HL-60/S4 (cell line): Measurements from ENCODE around the gene IQSEC1.

Source experiments
- in situ Hi-C: fragments of 300-500 bp; cut with MboI; formaldehyde crosslinking; loops from 2 replicates; pipeline ENCODE4 v1.14.3; 2022; ENCODE audit warnings: low sequenced_read_pairs

IQSEC1 gene

DNA sequence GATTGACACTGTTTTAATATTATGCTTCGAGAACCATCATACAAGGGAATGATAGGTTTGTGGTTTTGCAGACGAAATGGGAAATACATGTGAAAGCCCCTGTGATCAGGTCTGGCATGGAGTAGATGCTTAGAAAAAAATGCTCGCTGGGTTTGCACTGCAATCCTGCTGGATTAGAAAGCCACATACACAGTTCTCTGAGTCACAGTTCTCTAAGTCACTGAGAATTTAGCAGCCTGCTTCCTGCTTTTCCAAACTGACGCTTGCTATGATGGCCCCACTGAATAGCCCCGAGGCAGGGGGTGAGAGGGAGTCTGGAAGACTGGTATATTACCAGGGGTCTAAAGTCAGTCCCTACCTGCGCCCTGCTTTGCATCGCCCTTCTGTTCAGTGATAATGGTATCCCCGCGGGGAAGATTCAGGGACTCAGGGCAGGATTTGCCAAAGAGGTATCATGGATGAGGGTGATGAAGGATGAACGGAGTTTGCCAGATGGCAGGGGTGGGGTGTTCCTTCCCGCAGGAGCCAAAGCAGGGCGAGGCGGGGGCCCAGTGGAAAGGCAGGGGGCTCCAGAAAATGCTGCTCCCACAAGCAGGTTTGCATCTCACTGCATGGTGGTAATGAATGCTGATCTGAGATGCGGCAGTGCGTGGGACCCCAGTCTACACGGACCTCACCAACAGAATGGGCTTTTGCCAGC lies 82.3 kb downstream of the IQSEC1 start:
- in situ Hi-C loops: no loop called here

DNA sequence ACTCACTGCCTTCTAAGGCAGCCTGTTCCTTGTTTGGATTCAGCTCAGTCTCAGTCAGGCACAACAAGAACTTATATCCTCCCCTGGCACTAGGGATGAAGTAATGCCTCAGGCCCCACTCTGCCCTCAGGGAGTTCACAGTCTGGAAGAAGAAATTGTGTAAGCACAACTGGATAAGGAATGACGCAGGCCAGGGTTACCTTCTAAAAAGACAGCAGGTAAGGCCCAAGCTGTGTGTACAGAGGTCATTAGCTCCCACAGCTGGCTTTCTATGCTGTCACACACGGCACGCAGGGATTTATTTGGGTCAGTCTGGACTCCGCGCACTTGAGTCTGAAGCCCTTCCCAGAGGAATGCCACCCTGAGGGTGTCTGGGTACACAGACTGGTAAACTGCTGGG lies 82.9 kb downstream of the IQSEC1 start:
- in situ Hi-C loops: no loop called here

DNA sequence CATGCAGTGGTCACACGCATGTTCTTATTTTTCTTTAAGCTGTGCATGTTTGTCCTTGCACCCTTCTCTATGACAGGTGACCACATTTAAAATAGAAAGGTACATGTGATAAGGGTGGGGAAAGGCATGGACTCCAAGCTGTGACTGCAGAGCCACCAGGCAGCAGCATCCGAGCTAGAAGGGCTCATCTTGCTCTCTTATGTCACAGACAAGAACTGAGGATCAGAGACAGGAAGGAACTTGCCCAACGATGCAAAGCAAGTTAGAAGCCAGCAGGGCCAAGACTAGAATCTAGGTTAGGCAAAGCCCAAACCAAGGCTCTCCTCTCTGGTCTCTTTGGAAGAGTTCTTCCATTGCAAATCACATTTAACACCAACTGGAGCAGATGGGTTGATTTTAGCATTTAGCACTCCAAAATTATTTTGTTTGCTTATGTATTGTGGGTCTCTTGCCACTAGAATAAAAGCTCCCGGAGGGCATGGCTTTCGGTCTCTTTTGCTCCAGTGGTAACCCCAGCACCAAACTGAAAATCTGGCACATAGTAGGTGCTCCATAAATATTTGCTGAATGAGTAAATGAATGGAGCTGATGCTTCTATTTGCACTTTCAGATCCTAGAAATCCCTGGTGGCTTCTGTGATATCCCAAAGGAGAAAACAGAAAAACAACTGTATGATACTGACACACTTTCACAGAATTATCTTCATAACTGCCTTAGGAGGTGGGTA lies 84.3 kb downstream of the IQSEC1 start:
- in situ Hi-C loops: no loop called here

DNA sequence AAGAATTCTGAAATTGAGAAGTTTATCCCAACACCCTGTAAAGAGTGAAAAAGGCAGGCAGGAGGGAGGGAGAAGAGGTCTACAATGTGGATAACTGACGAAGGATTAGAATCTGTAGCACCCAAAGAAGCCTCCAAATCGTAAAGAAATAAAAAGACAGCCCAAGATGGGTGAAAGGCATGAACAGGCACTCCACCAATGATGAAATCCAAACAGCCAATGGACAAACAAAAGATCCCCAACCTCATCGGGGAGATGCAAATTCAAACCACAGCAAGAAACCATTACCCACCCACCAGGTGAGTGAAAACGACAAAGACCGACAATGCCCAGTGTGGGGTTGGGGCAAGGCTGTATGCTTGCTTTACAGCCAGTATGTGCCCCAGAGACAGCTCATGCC lies 85.6 kb downstream of the IQSEC1 start:
- in situ Hi-C loops: no loop called here

DNA sequence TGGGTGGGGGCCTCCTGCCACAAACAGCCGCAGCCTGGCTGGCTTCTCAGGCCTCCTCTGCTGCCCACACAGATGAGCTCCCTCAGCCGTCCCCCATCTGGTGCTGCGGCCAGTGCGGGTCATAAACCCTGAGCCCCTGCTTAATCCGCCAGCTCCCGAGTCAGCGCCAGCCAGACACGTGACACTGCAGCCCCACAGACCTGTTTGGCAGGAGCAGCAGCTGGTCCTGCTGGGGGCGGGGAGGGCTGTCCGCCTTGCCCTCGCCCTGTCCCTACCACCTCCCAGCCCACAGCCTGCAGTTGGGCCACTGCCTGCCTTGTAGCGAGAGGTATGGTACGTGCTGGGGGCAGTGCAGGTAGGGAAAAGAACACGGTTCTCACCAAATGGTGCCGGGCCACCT lies 86.2 kb downstream of the IQSEC1 start:
- in situ Hi-C loops: no loop called here

DNA sequence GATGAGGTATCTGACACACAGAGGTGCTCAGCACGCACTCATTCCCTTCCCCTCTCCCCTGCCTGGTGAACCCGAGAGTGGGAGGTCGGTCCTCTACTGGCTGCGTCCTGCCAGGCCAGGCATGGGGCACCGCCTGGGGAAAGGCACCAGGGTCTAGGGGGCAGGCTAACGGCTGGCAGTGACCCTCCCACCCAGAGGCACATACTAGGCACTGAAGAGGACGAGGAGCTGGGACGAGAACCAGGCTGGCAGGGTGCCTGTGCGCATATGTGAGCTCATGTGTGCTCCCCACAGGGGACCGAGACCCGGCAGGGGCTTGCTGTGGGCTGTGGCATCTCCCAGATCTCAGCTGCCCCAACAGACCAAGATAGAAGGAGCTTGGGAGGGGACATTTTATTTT lies 86.7 kb downstream of the IQSEC1 start:
- in situ Hi-C loops: no loop called here

DNA sequence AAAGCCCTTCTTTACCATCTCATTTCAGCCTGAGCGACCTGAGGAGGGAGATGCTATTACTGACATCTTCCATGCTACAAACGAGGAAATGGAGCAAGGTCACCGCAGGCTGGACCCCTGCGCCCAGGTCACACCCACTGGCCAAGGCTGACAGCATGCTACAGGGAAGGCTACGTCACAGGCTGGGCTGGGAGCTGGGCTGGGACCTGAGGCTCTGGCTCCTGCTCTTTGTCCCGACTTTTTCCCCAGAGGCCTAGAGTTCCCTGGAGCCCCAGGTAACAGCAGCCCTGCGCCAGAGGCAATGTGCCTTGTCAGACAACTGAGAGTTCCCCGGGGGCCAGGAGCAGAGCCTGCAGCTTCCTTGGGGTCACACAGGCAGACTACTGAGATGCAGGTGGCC lies 87.2 kb downstream of the IQSEC1 start:
- in situ Hi-C loops: no loop called here

DNA sequence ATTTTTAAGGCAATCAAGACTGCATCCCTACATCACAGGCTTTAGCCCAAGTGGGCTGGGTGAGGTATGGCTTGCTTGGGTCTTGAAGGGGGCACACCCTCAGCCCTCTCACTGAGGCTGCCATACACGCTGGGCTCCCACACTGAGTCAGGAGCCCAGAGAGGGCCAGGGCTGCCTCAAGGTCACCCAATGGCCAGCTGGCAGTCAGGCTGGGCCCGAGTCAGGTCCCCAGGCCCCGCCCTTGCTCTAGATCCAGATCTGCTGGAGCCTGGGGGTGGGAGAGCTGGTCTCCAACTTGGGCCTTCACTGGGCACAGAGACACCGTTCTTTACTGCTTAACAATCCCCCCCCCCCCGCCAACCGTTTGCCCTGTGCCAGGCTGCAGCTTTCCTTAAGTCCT lies 88.1 kb downstream of the IQSEC1 start:
- in situ Hi-C loops: no loop called here

DNA sequence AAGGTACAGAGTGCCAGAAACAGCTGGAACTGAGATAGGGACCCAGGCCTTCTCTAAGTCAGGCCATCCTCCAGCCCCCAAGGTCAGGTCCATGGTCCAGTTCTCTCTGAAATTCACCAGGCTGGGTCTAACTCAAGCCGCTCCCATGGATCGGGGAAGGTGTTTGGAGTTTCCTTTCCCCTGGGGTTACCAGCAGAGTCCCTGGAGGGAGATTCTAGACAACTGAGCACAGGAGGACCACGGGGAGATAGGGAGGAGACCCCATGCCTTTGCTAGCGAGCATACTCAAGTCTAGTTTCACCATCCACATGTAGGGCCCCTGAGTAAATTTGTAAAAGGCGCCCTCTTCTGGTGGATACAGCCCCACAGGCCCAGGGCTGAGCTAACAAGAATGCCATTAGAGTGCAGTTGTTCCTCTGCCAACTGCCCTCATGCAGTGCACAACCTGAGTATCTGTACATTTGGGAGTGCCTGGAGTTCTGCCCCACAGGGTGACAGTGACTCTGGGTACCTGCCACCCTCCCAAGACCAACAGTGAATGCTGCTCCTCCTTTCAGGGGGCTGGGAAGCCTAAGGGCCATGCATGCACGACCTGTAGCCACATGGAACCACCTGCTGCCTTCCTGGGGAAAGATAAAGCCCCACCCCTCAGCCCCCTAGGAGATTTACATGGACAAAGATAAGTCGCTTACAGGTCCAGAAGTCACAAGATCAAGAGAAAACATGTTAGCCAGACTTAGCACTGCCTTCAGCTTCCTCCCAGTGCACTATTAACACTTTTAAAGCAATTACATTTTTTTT lies 89.0 kb downstream of the IQSEC1 start:
- in situ Hi-C loops: loop anchor here (5.0 kb wide), 1 partner anchor 87 kb away; no protein-coding TSS in a partner anchor

DNA sequence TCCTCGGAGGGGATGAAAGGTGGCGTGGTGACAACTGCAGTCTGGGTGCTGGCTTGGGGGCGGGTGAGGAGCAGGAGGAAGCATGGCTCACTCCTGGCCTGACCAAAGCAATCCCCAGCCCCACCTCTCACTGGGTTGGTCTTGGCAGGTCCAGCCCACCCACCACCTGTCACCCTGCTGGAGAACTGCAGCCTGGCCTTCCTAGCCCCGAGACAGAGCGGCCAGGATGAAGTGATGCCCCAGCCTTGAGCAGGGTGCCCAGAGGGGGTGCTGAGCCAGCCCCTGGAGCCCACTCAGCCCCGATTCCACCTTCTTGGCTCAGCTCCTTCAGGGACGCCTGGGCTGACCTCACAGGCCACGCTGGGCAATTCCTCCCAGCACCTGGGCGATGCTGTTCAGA lies 89.9 kb downstream of the IQSEC1 start:
- in situ Hi-C loops: loop anchor here (5.0 kb wide), 1 partner anchor 86 kb away; no protein-coding TSS in a partner anchor

DNA sequence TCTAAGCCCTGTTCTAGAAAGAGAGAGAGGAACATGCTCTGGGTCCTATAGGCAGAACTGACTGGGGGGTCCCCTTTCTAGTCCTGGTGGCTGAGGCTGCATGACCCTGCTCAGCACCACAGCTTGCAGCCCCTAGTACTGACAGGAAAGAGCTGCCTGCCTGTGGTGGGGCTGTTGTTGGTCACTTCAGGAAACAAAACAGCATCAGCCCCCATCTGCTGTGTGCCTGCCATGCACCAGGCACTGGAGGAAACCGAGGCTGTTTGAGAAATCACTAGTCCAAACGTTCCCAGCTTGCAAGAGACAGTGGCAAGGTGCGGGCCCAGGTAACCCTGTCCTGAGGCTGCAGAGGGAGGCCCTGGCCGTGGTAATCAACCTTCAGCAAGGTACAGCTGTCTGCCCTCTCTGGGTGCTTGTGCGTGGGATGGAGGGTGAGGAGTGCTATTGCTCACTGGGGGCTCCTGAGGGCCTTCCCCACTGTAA lies 90.6 kb downstream of the IQSEC1 start:
- in situ Hi-C loops: loop anchor here (5.0 kb wide), 1 partner anchor 85 kb away; no protein-coding TSS in a partner anchor

DNA sequence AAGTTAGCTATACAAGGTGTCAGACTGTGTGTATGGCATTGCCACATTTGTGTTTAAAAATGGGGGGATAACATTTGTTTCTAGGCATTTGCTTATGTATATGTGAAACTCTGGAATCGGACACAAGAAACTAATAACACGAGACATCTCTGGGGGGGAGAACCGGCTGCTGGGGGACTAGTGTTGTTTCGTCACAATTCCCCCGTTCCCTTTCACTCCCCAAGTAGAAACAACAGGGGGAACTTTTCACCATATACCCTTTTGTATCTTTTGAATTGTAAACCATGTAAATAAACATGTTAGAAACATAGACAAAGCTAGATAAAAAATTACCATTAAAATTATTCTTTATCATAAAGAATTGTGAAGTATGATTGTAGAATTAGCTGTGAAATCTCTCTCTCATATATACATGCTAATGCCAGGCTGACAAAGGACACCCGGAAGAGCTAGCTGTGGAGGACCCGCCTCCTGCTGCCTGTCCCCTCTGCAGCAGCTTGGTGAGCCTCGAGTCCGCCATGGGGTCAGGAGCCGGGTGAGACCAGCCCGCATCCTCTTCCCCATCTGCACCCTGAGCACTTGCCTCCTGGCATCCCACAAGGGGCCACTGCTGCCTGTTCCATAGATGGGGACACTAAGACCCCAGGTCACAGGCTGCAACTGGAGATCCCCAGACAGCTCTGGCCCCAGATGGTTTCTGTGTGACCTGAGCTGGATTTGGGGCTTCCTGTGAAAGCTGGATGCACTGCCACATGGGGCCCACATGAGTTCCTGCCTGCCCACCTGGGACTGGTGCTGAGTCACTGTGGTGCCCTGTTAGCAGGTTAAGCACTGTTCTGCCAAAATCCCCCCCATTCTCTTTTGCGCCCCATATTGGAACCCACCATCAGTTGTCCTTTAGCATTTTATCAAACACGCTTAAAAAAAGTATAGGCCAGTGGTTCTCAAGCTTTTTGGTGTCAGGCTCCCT lies 91.6 kb downstream of the IQSEC1 start:
- in situ Hi-C loops: loop anchor here (5.0 kb wide), 1 partner anchor 84 kb away; no protein-coding TSS in a partner anchor

DNA sequence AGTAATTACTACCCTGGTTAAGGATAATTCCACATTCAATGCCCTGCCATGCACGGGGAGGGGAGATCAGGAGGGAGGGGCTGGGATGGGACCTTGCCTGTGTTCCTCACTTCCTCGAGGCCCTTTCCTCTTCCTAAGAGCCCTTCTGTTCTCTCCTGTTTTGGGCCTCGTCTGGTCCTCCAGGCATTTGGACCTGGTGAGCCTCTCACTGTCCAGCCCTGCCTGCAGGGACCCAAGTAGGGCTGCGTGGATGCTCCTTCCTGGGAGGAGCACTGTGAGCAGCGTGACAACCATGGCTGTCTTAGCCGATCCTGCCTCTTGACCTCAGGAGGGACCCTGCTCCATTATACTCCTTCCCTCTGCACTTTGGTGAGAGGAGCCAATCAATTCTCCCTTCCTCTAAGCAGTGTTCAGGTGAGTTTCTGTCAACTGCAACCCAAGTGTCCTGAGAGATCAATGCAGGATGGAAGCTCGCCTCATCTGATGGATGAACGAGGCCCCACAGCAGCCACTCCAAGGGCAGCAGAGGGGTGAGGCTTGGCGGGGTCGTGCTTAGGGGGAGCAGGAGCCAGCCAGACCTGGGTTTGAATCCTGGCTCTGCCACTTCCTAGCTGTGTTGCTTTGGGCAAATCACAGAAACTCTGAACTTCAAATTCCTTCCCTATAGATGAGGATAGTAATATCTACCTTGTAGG lies 92.5 kb downstream of the IQSEC1 start:
- in situ Hi-C loops: loop anchor here (5.0 kb wide), 1 partner anchor 83 kb away; no protein-coding TSS in a partner anchor

DNA sequence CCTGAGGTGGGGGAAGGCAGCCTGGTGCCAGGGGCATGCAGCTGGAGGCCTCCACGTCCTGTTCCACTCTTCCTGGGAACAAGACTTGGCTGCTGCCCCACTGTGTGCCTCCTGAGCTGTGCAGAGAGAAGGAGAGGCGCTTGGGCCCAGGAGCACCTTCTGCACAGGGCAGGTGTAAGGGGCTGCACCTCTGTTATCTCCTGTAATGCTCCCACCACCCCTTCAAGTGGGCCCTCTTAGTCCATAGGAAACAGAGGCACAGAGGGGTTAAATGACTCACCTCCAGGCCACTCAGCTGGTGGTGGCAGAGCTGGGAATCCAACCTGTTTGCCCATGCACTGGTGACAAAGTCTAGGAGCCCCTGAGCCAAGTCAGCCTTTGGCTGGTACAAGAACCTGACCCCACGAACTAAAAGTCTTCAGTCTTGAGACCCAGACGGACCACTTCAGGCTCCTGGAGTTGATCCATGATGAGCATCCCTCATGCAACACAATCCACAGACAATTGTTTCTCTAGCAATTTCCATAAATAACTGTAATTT lies 93.2 kb downstream of the IQSEC1 start:
- in situ Hi-C loops: loop anchor here (5.0 kb wide), 1 partner anchor 83 kb away; no protein-coding TSS in a partner anchor

DNA sequence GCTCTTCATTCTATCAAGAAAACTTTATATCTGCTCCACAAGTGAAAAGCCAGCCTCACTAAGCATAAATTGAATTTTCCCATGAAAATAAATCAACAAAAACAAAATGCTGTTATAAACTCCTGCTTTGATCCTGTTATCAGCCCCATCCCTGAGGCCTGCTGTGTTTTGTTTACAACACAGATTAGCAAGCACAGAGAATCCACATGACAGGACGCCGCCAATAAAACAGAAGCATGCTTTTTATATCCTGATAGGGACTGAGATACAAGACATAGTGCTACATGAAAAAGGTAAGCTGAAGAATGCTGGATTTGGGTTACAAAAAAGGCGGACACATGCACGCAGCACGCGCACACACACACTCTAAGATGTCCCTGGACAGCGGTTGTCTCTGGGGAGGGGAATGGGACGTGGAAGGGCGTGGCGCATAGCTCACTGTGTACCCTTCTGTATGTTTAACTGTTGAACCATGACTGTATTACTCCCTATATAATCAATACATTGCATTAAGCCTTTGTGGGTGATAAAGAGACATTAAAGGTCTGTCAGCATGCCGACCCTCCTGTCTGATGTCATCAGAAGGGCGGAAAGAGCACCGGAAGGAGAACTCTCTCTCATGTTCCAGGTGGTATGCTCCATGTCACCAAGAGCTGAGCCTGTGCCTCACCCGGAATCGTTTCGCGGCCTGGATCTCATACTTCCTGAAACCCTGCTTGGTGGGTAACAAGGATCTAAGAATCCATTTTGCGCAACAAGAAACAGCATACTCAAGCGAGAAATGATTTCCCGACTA lies 93.9 kb downstream of the IQSEC1 start:
- in situ Hi-C loops: no loop called here

DNA sequence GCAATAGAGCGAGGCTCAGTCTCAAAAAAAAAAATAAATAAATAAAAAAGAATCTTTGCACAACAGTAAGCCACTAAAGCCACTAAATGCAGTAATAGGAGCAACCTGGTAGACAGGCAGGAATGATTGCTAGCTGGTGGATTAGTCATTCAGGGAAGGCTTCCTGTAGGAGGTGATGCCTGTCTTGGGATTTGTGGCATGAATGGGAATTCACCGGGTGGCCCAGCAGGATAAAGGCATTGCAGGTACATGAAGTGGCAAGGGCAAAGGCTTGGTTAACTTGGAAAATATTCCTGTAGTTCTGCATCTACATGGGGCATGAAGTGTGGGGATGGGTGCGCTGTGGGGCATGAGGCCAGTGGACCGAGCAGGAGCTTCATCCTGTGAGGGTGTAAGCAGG lies 94.5 kb downstream of the IQSEC1 start:
- in situ Hi-C loops: no loop called here

DNA sequence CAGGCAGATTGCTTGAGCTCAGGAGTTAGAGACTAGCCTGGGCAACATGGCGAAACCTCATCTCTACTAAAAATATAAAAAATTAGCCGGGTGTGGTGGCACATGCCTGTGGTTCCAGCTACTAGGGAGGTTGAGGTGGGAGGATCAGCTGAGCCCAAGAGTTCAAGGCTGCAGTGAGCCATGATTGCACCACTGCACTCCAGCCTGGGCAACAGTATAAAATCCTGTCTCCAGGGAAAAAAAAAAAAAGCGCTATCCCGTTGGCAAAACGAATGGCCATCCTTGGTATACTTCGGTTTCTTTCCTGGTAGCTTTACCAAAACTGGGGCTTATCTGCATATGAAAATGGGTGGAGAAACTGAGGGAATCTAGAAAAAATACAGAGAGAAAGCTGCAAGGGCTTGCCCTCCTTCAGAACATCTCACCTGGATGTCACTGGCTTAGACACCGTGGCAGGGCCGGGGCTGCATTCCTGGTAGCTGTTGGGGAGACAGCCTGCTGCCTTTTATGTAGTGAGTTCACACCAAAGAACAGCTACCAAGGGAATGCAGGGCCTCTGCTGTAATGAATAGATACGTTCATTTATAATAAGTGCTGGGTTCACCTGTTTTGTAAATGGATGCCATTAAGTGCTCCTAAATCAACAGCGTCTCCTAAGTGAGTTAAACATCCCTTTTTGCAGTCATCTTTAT lies 96.0 kb downstream of the IQSEC1 start:
- in situ Hi-C loops: no loop called here
